Measurements from ENCODE around the gene CUX1.
A peak's percentile ranks its signal among the peaks of the same experiment; 100 is the strongest.

Gene CUX1

GRCh38 chr7:101817471-101818286, at the start of gene CUX1:
CUX1 (plus strand) TSS chr7:101817626; CDS start chr7:101817640, 14 bp downstream.
- peak; percentile 75 to 76 for DNase-seq (ENCODE audit: low read depth in 2 of 2)
- peak within 1 kb of the TSS; percentile 67 for H3K4me3 ChIP-seq (replicated peaks in 1 of 2; ENCODE audit: low read depth in 2 of 2, low read length in 2 of 2)
- no peak for TF ChIP-seq CTCF (IDR thresholded peaks at IDR 0.05; ENCODE audit: low read depth, low read length)

- TF ChIP-seq CTCF (IDR thresholded peaks at IDR 0.05; ENCODE audit: low read depth, low read length), result no peak
- no peak overlapping the region for H3K4me3 ChIP-seq (replicated peaks in 1 of 2; ENCODE audit: low read depth in 2 of 2, low read length in 2 of 2)
- no peak for DNase-seq (ENCODE audit: low read depth in 2 of 2)
Observed at GRCh38 chr7:101768280-101768679, 49.1 kb upstream of the CUX1 start.

GRCh38 chr7:101770466-101770865, 47.0 kb upstream of the CUX1 start:
- TF ChIP-seq CTCF (IDR thresholded peaks at IDR 0.05; ENCODE audit: low read depth, low read length), result no peak
- H3K4me3 ChIP-seq (replicated peaks in 1 of 2; ENCODE audit: low read depth in 2 of 2, low read length in 2 of 2), result no peak overlapping the region
- DNase-seq (ENCODE audit: low read depth in 2 of 2), result no peak

GRCh38 chr7:101772508-101773211, 44.8 kb upstream of the CUX1 start:
- no peak for TF ChIP-seq CTCF (IDR thresholded peaks at IDR 0.05; ENCODE audit: low read depth, low read length)
- H3K4me3 ChIP-seq (replicated peaks in 1 of 2; ENCODE audit: low read depth in 2 of 2, low read length in 2 of 2), result no peak overlapping the region
- no peak for DNase-seq (ENCODE audit: low read depth in 2 of 2)

GRCh38 chr7:101775181-101775580, 42.2 kb upstream of the CUX1 start:
- DNase-seq (ENCODE audit: low read depth in 2 of 2), result no peak
- TF ChIP-seq CTCF (IDR thresholded peaks at IDR 0.05; ENCODE audit: low read depth, low read length), result no peak

GRCh38 chr7:101778026-101778580, 39.3 kb upstream of the CUX1 start:
- no peak for DNase-seq (ENCODE audit: low read depth in 2 of 2)
- H3K4me3 ChIP-seq (replicated peaks in 1 of 2; ENCODE audit: low read depth in 2 of 2, low read length in 2 of 2), result no peak overlapping the region
- TF ChIP-seq CTCF (IDR thresholded peaks at IDR 0.05; ENCODE audit: low read depth, low read length), result no peak

More at GRCh38 chr7:101775181-101775580, 42.2 kb upstream of the CUX1 start:
- no peak overlapping the region for H3K4me3 ChIP-seq (replicated peaks in 1 of 2; ENCODE audit: low read depth in 2 of 2, low read length in 2 of 2)

Data from cardiac fibroblast (primary cell).